Retinal pigment epithelial cell (primary cell): ENCODE data around the gene CDKN2B-AS1.

ENCODE experiments used
- DNase-seq: peaks from one replicate; pipeline ENCODE4 v3.0.0-alpha.2; 2010; ENCODE audit warnings: low read depth
- H3K4me3 ChIP-seq: 2 replicates; pipeline ENCODE4 v1.5.1; 2011; ENCODE audit warnings: mild to moderate bottlenecking, low read length, control low read depth, moderate library complexity
- TF ChIP-seq, protein P1 (sequence below): conservative IDR thresholded peaks from 2 replicates; pipeline ENCODE4 v1.5.1; 2011; ENCODE audit warnings: low read depth, low read length, control low read depth, inconsistent platforms

Gene CDKN2B-AS1

DNA sequence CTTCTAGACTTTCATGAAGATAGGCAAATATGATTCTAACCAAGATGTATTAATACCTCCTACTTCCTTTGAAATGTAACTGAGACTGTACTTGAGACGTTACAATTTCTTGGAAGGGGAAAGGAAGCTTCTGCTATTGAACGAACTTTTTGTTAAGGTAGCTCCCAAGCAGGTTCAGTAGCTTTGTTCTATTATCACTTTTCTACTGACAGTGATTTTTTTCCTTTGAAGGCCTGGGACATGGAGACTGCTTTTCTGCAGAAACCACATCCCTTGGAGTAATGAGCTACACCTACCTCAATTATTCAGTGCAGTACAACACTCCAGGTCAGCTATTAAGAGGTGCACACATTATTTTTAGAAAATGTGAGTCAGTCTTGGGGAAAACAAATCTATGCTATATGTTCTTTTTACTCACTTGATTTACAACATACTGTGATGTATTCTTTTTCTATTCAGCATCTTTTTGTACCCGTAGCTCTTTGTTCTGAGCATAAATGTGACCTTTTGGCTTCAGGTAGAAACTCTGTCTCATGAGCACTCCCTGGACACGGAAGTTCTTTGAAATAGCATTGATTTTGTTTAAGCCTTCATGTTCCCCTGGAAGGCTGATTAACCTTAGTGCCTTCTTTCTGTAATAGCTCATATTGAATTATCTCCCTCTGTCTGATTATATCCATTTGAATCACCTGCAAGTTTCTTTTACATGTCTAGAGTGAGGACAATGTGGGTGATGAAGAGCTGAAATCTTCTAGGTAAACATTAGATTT is 71.0 kb downstream of the CDKN2B-AS1 start:
- no peak overlapping the region for H3K4me3 ChIP-seq
- TF ChIP-seq, protein P1, sequence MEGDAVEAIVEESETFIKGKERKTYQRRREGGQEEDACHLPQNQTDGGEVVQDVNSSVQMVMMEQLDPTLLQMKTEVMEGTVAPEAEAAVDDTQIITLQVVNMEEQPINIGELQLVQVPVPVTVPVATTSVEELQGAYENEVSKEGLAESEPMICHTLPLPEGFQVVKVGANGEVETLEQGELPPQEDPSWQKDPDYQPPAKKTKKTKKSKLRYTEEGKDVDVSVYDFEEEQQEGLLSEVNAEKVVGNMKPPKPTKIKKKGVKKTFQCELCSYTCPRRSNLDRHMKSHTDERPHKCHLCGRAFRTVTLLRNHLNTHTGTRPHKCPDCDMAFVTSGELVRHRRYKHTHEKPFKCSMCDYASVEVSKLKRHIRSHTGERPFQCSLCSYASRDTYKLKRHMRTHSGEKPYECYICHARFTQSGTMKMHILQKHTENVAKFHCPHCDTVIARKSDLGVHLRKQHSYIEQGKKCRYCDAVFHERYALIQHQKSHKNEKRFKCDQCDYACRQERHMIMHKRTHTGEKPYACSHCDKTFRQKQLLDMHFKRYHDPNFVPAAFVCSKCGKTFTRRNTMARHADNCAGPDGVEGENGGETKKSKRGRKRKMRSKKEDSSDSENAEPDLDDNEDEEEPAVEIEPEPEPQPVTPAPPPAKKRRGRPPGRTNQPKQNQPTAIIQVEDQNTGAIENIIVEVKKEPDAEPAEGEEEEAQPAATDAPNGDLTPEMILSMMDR: no peak
- DNase-seq: no peak

GRCh38 chr9:22067196-22067595 is 72.6 kb downstream of the CDKN2B-AS1 start:
- TF ChIP-seq, protein P1: no peak
- DNase-seq: no peak
- no peak overlapping the region for H3K4me3 ChIP-seq

DNA sequence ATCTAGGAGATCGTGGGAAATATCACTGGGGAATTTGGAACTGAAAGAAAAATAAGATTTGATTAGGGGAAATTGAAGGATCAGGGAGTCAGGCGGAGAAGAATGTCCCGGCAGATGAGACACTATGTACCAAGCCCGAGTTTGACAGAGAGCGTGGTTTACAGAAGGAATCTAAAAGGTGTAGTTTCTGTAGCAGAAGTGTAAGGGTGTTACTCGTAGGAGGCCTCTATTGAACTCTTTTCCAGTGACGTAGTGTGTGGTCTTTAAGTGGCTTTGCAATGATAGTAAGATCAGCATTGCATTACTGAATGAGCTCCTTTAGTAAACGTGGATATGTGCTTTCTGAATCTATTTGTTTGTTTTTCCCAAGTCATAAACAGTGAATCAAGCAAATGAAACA is 73.8 kb downstream of the CDKN2B-AS1 start:
- H3K4me3 ChIP-seq: no peak overlapping the region
- TF ChIP-seq, protein P1: no peak
- no peak for DNase-seq

- TF ChIP-seq, protein P1: no peak
- no peak for DNase-seq
- no peak overlapping the region for H3K4me3 ChIP-seq
Measured at GRCh38 chr9:22073349-22073748, 78.8 kb downstream of the CDKN2B-AS1 start.

DNA sequence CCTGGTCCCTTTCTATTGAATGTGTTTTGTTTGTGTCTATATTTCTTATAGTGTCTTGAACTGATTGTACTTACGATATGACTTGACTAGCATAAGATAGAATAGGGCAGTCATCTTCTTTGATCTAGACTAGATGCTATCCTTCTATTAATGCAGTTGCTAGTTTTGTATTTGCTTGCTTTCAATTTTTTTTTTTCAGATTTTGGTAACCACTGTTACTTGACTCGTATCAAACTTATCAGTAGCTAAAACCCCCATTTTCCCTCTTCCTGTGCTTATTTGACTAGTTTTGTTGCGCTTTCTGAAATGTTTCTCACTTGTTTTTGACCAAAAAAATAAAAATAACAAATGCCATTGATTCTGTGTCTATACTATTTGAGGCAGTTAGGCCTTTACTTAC is 83.5 kb downstream of the CDKN2B-AS1 start:
- TF ChIP-seq, protein P1: no peak
- no peak for DNase-seq
- no peak overlapping the region for H3K4me3 ChIP-seq

- DNase-seq: no peak
- H3K4me3 ChIP-seq: no peak overlapping the region
- TF ChIP-seq, protein P1: no peak
Measured at GRCh38 chr9:22079873-22080341, 85.3 kb downstream of the CDKN2B-AS1 start.
